Measurements from ENCODE around the gene ATP5IF1.

ATP5IF1 gene

DNA sequence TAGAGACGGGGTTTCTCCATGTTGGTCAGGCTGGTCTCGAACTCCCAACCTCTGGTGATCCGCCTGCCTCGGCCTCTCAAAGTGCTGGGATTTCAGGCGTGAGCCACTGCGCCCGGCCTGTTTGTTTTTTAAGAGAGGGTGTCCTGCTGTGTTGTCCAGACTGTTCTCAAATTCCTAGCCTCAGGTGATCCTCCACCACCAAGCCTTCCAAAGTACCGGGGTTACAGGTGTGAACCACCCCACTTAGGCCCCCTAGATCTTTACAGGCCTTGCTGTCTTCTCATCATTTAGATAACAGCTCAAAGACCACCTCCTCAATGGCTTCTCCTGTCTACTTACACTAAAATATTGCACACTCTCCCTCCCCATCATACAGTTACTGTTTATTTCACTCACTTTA lies 29.7 kb downstream of the ATP5IF1 start:
- DNase-seq (ENCODE audit: low spot score): no peak

DNA sequence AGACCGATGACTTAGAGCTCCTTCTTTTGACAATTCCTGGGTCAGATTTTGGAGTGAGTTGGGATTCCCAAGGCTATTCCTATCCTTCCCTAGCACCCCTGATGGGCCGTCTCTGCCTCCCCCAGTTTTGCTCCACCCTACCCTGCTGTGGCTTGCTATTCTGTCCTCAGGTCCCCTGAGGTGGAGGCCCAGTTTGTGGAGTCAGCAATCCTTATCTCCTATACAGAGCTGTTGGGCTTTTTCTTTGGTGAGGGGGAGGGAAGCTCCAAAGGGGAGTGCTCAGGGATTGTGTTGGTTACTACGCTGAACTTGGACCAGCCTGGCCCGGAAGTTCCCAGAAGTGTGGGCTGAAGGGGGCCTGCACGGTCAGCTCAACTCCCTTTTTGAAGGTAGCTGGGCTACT lies 31.0 kb downstream of the ATP5IF1 start:
- DNase-seq (ENCODE audit: low spot score): no peak

DNA sequence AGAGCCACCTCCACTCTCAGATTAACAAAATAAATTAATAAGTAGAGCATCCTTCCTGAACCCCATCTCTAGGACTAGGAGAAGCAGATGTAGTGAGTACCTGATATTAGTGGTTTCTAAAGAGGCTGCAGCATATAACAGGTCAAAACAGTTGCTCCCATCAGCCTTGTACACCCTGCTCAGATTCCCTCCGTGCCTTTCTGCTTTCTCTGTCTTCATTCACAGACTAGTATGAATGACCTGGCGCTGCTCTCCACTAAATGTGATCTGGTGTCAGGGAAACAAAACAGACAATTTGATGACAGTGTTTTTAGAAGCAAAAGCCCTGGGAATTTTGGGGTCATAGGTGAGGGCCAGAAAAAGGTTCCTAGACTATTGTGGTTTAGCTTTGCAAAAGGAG lies 31.7 kb downstream of the ATP5IF1 start:
- DNase-seq (ENCODE audit: low spot score): no peak

DNA sequence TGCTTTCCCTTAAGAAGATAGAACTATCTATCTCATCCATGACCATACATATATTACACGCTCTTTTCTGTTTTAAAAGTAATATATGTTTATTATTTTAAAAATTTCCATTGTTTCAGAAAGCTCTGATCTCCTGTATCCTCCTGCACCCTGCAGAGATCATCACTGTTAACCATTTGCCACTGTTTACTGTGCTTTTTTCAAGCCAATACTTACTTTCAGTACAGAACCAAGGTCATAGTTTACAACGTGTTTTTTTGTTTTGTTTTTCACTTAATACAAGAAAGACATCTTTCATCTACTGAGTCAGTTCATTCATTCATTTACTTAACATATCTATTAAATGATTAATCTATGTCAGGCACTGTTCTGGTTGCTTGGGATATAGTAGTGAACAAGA lies 33.6 kb downstream of the ATP5IF1 start:
- no peak for DNase-seq (ENCODE audit: low spot score)

DNA sequence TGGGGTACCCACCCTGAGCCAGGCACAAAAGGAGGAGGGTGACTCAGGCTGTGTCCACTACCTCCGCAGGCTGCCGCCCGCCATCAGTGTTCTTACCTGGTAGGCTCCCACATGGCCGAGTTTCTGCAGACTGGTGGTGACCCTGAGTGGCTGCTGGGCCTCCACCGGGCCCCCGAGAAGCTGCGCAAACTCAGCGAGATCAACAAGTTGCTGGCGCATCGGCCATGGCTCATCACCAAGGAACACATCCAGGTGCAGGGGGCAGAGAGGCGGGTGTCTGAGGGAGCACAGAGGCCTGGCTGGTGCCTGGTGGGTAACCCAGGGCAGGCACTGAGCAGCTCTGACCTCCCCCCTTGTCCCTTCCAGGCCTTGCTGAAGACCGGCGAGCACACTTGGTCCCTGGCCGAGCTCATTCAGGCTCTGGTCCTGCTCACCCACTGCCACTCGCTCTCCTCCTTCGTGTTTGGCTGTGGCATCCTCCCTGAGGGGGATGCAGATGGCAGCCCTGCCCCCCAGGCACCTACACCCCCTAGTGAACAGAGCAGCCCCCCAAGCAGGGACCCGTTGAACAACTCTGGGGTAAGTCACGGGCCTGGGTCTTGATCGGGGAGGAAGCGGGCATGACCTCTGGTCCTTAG lies 36.4 kb downstream of the ATP5IF1 start:
- DNase-seq (ENCODE audit: low spot score): no peak

DNA sequence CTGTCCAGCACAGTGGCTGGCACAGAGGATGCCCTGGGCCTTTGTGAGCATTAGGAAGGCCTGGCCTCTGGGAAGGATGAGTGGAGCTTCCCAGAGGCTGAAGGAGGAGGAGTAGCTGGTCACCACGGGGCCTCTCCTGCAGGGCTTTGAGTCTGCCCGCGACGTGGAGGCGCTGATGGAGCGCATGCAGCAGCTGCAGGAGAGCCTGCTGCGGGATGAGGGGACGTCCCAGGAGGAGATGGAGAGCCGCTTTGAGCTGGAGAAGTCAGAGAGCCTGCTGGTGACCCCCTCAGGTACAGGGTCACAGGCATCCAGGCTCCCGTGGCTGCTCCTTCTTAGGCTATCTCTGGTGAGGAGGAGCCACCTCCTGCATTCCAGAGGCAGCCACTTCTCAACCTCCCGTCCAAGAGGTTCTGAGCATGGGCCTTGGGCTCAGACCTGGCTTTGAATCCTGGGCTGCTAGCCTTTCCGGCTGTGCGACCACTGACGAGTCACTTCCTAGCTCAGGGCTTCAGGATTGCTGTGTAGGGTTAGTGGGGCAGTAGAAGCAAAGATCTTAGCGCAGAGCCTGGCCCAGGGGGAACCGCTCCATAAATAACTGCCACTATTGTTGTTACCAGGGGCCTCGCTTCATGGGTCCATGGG lies 37.4 kb downstream of the ATP5IF1 start:
- no peak for DNase-seq (ENCODE audit: low spot score)

DNA sequence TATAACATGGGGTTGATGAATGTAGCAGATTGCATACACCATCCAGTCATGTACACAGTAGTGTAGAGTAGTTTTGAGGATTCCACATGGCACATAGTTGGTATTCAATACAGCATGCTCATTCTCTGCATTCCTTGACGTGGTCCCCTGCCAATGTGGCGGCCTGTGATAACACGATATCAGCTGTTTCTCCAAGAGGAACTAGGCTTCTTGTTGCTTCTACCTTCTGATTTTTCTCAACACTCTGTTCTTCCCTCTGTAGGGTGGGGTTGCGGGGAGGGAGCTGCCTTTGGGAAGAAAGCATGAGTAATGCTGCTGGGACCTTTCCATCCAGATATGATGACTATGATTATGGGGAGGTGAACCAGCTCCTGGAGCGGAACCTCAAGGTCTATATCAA lies 42.8 kb downstream of the ATP5IF1 start:
- no peak for DNase-seq (ENCODE audit: low spot score)

DNA sequence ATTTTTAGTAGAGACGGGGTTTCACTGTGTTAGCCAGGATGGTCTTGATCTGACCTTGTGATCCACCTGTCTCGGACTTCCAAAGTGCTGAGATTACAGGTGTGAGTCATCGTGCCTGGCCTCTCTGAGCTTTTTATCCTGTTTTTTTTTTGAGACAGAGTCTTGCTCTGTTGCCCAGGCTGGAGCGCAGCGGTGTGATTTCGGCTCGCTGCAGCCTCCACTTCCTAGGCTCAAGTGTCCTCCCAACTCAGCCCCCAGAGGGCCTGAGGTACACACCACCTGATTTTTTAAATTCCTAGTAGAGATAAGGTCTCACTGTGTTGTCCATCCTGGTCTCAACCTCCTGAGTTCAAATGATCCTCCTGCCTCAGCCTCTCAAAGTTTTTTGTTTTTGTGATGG lies 43.8 kb downstream of the ATP5IF1 start:
- no peak for DNase-seq (ENCODE audit: low spot score)

DNA sequence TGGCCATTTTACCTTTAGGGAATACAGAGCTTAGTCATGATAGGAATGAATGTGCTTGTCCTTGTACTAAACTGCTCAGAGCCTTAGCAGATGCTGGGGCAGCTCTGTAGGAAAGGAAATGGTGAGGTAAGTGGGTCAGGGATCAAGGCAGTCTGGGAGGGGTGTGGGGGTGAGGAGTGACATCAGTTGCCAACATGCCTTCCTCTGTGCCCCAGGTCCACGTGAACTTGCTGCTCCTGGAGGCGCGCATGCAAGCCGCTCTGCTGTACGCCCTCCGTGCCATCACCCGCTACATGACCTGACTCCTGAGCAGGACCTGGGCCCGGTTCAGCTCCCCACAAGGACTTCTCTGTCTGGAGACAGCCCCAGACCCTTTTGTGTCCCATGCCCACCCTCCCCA lies 44.6 kb downstream of the ATP5IF1 start:
- DNase-seq (ENCODE audit: low spot score): no peak

DNA sequence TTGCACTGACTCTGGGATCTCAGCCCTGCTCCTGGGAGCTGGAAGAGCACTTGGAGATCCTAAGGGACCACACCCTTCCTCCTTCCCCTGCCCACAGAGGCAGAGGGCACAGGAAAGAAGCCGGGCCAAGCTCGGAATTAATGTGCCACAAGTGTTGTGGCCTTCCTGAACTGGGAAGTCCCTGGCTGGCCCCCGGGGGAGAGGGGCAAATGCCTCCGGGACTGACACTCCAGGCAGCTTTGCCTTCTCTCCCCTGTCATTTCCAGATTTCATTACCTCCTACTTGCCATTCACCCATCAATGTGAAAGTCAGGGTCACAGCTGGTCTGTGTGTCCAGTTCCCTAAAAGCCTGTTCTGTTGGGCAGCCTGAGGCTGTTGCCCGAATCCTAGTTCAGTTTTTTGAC lies 45.1 kb downstream of the ATP5IF1 start:
- no peak for DNase-seq (ENCODE audit: low spot score)

DNA sequence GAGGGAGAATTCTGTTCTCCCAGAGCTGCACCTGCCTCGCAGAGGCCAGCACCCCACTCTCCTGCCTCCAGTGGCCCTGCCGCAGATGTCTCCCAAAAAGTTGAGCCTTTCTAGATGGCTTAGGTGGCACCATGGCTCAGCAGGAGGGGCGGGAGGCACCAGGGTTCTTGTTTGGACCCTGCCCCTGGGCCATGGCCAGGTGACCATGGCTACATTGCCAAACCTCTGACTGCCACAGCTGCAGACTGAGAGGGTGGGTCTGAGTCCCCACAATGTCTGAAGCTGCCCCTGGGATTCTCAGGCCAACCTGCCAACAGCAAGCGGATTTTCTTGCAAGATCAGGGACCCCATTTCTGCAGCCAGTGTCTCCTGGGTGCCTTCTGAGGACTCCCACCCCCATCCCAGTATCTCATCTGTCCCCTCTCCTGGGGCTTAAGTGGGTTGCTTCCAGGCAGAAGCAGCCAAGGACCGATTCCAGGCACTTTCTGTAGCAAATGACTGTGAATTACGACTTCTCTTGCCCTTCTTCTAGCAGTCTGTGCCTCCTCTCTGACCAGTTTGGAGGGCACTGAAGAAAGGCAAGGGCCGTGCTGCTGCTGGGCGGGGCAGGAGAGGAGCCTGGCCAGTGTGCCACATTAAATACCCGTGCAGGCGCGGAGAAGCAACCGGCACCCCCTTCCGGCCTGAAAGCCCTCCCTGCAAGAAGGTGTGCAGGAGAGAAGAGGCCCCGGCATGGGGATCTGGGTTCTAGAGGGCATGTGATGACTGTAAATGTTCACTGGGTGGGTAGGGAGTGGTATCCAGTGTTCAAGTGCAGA lies 45.9 kb downstream of the ATP5IF1 start:
- DNase-seq (ENCODE audit: low spot score): no peak

DNA sequence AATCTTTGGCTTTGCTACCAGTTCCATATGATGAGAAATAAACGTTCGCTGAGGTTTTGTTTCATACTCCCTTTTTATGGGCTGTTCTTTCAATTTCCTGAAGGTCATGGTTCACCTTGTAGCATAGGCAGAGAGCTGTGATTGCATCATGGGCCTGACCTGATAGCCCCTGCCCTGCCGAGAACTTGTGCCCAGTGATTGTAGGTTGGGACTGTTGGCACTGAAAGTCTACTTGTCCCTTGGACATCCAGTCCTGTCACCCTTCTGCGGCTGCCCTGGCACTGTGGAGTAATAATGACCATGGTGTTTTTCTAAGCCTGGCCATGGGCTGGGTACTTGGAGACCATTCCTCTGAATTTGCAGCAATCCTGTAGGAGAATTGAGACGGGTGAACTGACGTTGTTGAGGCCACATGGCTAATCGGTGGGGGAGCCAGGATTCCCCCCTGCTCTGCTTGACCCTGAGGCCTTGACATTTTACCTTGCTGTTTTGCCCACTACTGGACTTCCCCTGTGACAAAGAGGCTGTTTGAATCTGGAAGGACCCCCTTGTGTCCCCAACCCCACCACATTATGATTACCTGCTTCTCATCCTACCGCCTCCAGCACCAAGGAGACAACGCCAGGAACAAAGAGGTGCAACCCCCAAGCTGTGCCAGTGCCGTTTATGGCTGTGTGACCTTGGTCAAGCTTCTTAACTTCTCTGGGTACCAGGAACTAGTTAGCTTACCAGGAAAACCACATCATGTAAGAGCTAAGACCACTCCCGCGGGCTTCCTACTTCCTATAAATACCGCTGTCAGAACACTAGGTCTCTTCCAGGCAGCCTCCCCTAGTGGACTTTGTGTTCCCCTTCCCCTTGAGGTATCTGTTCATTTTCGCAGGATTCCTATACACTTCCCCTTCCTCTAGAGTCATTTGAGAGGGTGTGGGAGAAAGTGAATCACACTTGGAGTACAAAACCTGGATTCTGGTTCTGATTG lies 46.8 kb downstream of the ATP5IF1 start:
- no peak for DNase-seq (ENCODE audit: low spot score)

DNA sequence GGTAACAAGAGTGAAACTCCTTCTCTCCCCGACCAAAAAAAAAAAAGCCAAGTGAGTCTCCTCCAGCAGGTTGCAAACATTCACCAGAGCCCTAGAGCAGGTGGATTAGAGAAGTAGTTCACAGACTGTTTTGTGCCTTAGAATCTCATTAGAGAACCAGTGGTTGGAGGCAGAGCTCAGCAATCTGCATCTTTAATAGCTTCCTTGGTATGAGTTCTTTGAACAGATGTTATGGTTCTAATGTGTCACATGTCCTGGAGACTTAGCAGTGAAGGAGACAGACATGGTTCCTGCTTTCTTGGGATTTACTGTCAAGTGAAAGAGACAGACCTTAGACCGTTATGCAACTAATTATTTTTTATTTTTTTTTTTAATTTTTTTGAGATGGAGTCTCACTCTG lies 50.2 kb downstream of the ATP5IF1 start:
- DNase-seq (ENCODE audit: low spot score): no peak
